NOMO-1 treated with DMSO at 0.1 percent for 48 hours (cell line): Measurements from ENCODE around the gene SPATA2.
"Not testable (repeated sequence)": the region's sequence is repeated elsewhere in the genome, so short reads cannot be mapped to it uniquely, and the experiment has no call there.

ENCODE experiments used
- DNase-seq: peaks from one replicate; lab custom pipeline; 2025; ENCODE audit not compliant: unreplicated experiment; lab: John Stamatoyannopoulos, UW

Gene SPATA2

GRCh38 chr20:49915380-49916145 lies at the start of gene SPATA2:
Gene SPATA2, minus strand, starts transcription at chr20:49915529. Its CDS starts 7,039 bp downstream, at chr20:49908490.
- peak; percentile 88 for DNase-seq

- no peak for DNase-seq
Observed at GRCh38 chr20:49961413-49961812, 46.1 kb upstream of the SPATA2 start.

GRCh38 chr20:49957089-49957938 lies 42.0 kb upstream of the SPATA2 start:
- peak; percentile 37 for DNase-seq

- no peak for DNase-seq
Observed at GRCh38 chr20:49956689-49957088, 41.4 kb upstream of the SPATA2 start.

GRCh38 chr20:49955830-49956396 lies 40.6 kb upstream of the SPATA2 start:
- DNase-seq, result not testable (repeated sequence)

- DNase-seq, result no peak
Observed at GRCh38 chr20:49955167-49955566, 39.8 kb upstream of the SPATA2 start.

GRCh38 chr20:49951151-49951550 lies 35.8 kb upstream of the SPATA2 start:
- DNase-seq, result no peak

GRCh38 chr20:49948809-49949507 lies 33.6 kb upstream of the SPATA2 start:
- no peak for DNase-seq

- DNase-seq, result no peak
Observed at GRCh38 chr20:49948178-49948577, 32.8 kb upstream of the SPATA2 start.

GRCh38 chr20:49945701-49946477 lies 30.6 kb upstream of the SPATA2 start:
- DNase-seq, result no peak

- no peak for DNase-seq
Observed at GRCh38 chr20:49945306-49945700, 30.0 kb upstream of the SPATA2 start.

- DNase-seq, result no peak
Observed at GRCh38 chr20:49942942-49943341, 27.6 kb upstream of the SPATA2 start.

- no peak for DNase-seq
Observed at GRCh38 chr20:49942303-49942702, 27.0 kb upstream of the SPATA2 start.

- no peak for DNase-seq
Observed at GRCh38 chr20:49941456-49941855, 26.1 kb upstream of the SPATA2 start.

GRCh38 chr20:49938173-49939163 lies 23.1 kb upstream of the SPATA2 start:
- DNase-seq, result no peak

GRCh38 chr20:49937027-49937929 lies 21.9 kb upstream of the SPATA2 start:
- peak; percentile 62 for DNase-seq

- peak; percentile 88 for DNase-seq
Observed at GRCh38 chr20:49936153-49937026, 21.1 kb upstream of the SPATA2 start, which contains the start of gene RNF114. Gene RNF114, plus strand, starts transcription at chr20:49936397. Its CDS starts 16 bp downstream, at chr20:49936413.
